Measurements from ENCODE around the gene DPP10. TPM values are rescaled to one million over a fixed set of nuclear protein-coding genes. Genes with fewer than 3 reads are reported as not detected.

The DPP10 gene
- total and polyA plus RNA-seq, 10 donors, result 0.02 TPM; not detected in 9

GRCh38 chr2:115369400-115369799 is 927.0 kb downstream of the DPP10 start:
- no peak overlapping the region for H3K4me3 ChIP-seq
- peaks cover 3 to 35% (median 22%) of the 10 kb centered on the region in 8 donors for H3K9me3 ChIP-seq
- no peaks in the 10 kb centered on the region for H3K27me3 ChIP-seq (replicated peaks in 1 of 7)
- no peak for DNase-seq
- TF ChIP-seq POLR2AphosphoS5 (IDR thresholded peaks at IDR 0.05), result no peak
- TF ChIP-seq, protein P1, sequence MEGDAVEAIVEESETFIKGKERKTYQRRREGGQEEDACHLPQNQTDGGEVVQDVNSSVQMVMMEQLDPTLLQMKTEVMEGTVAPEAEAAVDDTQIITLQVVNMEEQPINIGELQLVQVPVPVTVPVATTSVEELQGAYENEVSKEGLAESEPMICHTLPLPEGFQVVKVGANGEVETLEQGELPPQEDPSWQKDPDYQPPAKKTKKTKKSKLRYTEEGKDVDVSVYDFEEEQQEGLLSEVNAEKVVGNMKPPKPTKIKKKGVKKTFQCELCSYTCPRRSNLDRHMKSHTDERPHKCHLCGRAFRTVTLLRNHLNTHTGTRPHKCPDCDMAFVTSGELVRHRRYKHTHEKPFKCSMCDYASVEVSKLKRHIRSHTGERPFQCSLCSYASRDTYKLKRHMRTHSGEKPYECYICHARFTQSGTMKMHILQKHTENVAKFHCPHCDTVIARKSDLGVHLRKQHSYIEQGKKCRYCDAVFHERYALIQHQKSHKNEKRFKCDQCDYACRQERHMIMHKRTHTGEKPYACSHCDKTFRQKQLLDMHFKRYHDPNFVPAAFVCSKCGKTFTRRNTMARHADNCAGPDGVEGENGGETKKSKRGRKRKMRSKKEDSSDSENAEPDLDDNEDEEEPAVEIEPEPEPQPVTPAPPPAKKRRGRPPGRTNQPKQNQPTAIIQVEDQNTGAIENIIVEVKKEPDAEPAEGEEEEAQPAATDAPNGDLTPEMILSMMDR (IDR thresholded peaks at IDR 0.05 in 8 of 11, conservative IDR thresholded peaks at IDR 0.05 in 3 of 11), result no peak
- TF ChIP-seq POLR2A (IDR thresholded peaks at IDR 0.05), result no peak
- H3K4me1 ChIP-seq, result no peaks in the 10 kb centered on the region
- no peak overlapping the region for H3K27ac ChIP-seq
- no peaks in the 10 kb centered on the region for H3K36me3 ChIP-seq
- WGBS, 5 donors, result 86 to 94% (median 87%) methylated on average over 4 of the region's 4 CpGs
- intact Hi-C loops (cut with DNase I; ENCODE audit: low total_unique reads), result no loop called here

GRCh38 chr2:115374981-115375380 is 932.5 kb downstream of the DPP10 start:
- Histone ChIP-seq H3K4me1 (no peaks in the 10 kb centered on the region), H3K9me3 (peaks cover 11 to 56% (median 43%) of the 10 kb centered on the region in 8 donors), H3K27ac (no peak overlapping the region), H3K4me3 (no peak overlapping the region), H3K27me3 (replicated peaks in 1 of 7) (no peaks in the 10 kb centered on the region), H3K36me3 (no peaks in the 10 kb centered on the region)
- intact Hi-C loops (cut with DNase I; ENCODE audit: low total_unique reads), result no loop called here
- WGBS, 5 donors, result 69 to 95% (median 80%) methylated on average over 1 of the region's 1 CpG
- TF ChIP-seq, protein P1 (IDR thresholded peaks at IDR 0.05 in 8 of 11, conservative IDR thresholded peaks at IDR 0.05 in 3 of 11), result no peak
- no peak for TF ChIP-seq POLR2A (IDR thresholded peaks at IDR 0.05)
- no peak for TF ChIP-seq POLR2AphosphoS5 (IDR thresholded peaks at IDR 0.05)
- DNase-seq, result no peak

DNA sequence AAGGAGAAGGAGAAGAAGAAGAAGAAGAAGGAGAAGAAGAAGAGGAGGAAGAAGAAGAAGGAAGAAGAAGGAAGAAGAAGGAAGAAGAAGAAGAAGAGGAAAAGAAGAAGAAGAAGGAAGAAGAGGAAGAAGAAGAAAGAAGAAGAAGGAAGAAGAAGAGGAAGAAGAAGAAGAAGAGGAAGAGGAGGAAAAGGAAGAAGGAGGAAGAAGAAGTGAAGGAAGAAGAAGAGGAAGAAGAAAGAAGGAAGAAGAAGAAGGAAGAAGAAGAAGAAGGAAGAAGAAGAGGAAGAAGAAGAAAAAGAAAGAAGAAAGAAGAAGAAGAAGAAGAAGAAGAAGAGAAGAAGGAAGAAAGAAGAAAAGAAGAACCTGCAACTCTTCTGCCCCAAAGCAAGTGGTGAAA is 942.0 kb downstream of the DPP10 start:
- Histone ChIP-seq H3K9me3 (peaks cover 0 to 37% (median 23%) of the 10 kb centered on the region in 8 donors), H3K27me3 (replicated peaks in 1 of 7) (no peaks in the 10 kb centered on the region), H3K36me3 (no peaks in the 10 kb centered on the region), H3K4me1 (no peaks in the 10 kb centered on the region), H3K4me3 (no peak overlapping the region), H3K27ac (no peak overlapping the region)
- intact Hi-C loops (cut with DNase I; ENCODE audit: low total_unique reads), result no loop called here
- no peak for DNase-seq
- TF ChIP-seq POLR2A (IDR thresholded peaks at IDR 0.05) (no peak), POLR2AphosphoS5 (IDR thresholded peaks at IDR 0.05) (no peak)
- TF ChIP-seq, protein P1 (IDR thresholded peaks at IDR 0.05 in 8 of 11, conservative IDR thresholded peaks at IDR 0.05 in 3 of 11), result no peak

DNA sequence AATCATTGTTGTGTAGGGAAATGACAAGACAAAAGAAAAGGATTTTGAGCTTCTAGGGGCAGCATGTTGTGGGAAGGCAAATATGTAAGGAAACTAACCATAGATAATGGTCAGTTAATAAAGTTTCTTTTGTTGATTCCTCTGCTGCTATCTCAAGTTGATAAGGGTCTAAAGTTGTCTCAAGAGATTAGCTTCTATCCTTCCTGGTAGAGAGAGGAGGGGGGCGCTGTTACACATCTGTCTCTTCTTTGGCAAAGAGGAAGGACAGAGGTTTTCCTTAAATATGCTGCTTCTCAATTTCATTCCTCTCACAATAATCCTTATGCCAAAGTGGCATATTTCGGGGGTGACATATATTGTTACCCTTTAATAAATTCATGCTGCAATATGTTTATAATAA is 944.0 kb downstream of the DPP10 start:
- H3K9me3 ChIP-seq, result peaks cover 0 to 36% (median 18%) of the 10 kb centered on the region in 8 donors
- no peak overlapping the region for H3K4me3 ChIP-seq
- H3K36me3 ChIP-seq, result no peaks in the 10 kb centered on the region
- H3K27me3 ChIP-seq (replicated peaks in 1 of 7), result no peaks in the 10 kb centered on the region
- no peak overlapping the region for H3K27ac ChIP-seq
- intact Hi-C loops (cut with DNase I; ENCODE audit: low total_unique reads), result no loop called here
- no peaks in the 10 kb centered on the region for H3K4me1 ChIP-seq
- DNase-seq, result no peak
- TF ChIP-seq POLR2AphosphoS5 (IDR thresholded peaks at IDR 0.05) (no peak), POLR2A (IDR thresholded peaks at IDR 0.05) (no peak)
- TF ChIP-seq, protein P1 (IDR thresholded peaks at IDR 0.05 in 8 of 11, conservative IDR thresholded peaks at IDR 0.05 in 3 of 11), result no peak
- WGBS, 5 donors, result 64 to 80% (median 71%) methylated on average over 2 of the region's 2 CpGs
